GM20431 (cell line): Measurements from ENCODE around the gene PCLO.

Source experiments
- in situ Hi-C: fragments of 300-500 bp; cut with MseI, MboI; formaldehyde crosslinking; loops from one replicate; pipeline ENCODE4 v1.15.0; 2020; ENCODE audit warnings: low sequenced_read_pairs; ENCODE audit not compliant: unreplicated experiment

The PCLO gene

DNA sequence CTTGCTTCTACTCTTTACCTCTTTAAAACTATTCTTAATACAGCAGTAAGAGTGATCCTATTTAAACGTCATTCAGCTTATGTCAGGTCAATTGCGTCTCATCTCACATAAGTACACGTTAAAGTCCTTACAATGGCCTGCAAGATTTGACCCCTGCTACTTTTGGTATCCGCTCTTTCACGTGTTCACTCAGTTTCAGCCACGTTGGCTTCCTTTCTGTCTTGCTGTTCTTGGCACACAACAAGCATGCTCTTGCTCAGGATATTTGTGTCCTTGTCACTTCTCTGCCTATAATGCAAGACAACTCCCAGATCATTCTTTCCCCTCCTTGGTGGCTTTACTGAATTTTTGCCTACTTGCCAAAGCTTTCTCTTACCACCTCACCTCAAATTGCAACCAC, 296.8 kb downstream of the PCLO start:
- in situ Hi-C loops = no loop called here

DNA sequence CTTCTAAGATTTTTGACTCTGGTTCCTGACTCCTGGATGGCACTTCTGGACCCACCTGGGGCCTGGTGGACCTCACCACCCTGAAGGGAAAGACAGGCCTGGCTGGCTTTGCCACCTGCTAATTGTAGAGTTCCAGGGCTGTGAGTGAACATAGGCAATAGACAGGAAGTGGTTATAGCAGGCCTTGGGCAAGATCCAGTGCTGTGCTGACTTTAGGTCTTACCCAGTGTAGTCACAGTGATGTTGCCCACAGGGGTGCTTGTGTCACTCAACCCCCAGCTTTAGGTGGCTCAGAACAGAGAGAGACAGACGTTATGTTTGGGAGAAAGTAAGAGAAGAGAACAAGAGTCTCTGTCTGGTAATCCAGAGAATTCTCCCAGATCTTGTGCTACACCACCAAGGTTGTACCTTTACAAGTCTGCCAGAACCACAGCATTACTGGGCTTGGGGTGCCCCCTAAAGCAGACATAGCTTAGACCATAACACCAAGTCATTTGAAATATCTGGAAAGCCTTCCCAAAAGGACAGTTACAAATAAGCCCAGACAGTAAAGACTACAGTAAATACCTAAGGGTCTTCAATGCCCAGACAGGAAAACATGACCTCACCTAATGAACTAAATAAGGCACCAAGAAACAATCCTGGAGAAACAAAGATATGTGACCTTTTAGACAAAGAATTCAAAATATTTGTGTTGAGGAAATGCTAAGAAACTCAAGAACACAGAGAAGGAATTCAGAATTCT, 303.4 kb downstream of the PCLO start:
- in situ Hi-C loops = no loop called here

- in situ Hi-C loops = no loop called here
These were observed 311.6 kb downstream of the PCLO start for GRCh38 chr7:82851121-82851520.

DNA sequence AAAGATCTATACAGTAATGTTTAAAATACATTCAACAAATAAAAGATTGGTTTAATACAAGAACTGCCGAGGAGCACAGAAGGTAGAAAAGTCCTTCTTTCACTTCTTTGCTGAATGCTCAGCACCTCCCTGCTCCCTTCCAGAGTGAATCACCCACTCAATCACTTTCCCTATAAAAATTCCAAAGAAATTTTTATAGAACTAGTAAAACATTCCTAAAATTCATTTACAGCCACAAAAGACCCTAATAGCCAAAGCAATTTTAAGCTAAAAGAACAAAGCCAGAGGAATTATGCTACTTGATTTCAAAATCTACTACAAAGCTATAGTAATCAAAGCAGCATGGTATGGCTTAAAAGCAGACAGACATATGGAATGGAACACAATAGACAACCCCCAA, 320.9 kb downstream of the PCLO start:
- in situ Hi-C loops = no loop called here

GRCh38 chr7:82840061-82840460, 322.6 kb downstream of the PCLO start:
- in situ Hi-C loops = no loop called here

DNA sequence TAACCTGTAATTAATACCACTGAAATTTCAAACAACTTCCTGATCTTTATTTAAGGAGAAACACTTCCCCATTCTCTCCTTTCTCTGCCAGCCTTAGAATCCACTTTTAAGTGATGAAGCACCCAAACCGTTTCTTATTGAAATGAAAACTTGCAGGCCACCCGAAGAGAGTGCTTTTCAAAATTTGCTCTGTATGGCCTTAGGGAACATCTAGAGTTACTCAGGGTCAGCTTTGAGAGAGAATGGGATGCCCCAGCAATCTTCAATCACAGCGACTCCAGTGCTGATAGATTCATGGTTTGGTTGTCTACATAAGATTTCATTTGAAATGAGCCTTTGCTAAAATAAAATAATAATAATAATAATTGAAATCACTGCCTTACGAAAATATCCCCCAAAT, 323.1 kb downstream of the PCLO start:
- in situ Hi-C loops = no loop called here

DNA sequence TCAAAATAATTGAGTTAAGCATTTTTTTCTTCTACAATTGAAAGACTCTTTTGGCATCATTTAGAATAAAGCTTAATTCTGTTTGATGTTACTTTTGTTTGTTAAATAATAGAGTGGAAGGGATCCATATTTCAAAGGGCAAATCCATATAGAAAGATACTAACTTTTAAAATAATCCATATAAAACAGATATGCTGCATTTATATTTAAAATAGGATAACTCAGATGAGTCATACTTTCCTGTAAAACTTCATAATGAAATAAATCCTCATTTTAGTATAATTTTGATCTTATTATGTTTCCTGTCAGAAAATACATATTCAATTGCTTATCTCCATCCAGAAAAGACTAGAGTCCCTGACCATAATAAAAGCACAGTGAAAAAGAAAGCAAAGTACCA, 323.6 kb downstream of the PCLO start:
- in situ Hi-C loops = no loop called here

GRCh38 chr7:82838314-82838713, 324.4 kb downstream of the PCLO start:
- in situ Hi-C loops = no loop called here

DNA sequence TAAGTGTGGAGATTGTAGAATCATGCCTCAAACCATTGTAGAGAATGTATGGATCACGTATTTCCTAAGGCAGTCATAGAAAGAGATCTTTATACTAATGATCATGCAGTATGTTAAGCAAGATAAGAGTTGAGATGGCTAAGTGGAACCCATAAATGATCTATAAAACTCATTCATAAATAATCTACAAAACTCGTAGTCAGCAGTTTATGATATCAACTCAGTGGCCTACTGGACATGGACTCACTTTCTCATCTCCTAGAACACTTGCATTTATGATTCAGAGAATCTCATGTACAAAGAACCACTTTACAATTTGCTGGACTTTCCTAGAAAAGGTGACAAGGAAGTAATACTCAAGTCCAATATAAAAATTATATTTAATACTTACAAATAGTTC, 339.6 kb downstream of the PCLO start:
- in situ Hi-C loops = no loop called here

GRCh38 chr7:82821037-82821436, 341.6 kb downstream of the PCLO start:
- in situ Hi-C loops = no loop called here

DNA sequence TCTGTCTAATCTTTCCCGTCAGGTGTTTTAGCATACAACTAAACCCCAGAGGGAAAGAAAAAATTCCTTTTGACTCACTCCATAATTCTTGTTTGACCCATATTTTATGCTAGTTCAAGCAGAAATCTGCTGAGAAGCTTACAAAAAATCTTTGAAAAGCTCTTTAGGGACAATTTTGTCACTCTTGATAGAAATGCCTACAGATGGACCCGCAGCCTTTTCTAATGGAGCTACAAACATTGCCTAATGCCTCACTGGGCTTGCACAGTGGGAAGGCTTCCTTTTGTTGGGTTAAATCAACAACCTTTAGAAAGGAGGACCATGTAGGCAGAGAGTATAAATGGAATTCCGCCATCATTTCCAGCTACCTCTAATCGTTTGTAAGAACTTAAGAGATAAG, 344.5 kb downstream of the PCLO start:
- in situ Hi-C loops = no loop called here

GRCh38 chr7:82816272-82816671, 346.4 kb downstream of the PCLO start:
- in situ Hi-C loops = no loop called here

DNA sequence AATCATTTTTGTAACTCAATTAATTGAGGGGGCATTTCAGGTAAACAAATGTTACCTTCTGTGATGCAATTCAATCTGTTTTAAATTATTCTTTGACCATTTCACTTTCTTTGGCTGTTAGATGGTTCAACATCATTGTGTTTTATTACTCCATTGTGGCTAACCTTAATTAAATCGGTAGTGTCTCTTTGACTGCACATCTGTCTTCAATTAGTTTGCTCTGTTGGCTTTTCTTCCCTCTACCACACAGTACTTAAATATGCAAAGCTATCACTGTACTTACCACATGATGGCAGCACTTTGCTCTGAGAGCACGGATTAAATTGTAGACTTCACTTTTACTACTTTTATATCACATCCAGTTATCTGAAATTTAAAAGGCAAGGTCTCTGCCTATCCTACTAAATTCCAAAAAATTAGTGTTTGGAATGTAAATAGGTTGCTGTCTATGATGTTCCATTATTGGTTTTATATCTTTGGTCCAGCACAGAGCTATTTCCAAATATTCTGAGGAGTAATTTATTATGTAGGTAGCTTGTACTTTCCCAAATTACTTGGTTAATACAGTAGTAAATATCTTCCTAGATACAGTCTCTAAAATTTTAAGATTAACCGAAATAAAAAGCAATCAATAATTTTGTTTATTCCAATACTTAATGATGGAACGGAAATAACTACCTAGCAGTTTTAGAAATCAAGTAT, 352.0 kb downstream of the PCLO start:
- in situ Hi-C loops = no loop called here

GRCh38 chr7:82808633-82809032, 354.1 kb downstream of the PCLO start:
- in situ Hi-C loops = no loop called here

DNA sequence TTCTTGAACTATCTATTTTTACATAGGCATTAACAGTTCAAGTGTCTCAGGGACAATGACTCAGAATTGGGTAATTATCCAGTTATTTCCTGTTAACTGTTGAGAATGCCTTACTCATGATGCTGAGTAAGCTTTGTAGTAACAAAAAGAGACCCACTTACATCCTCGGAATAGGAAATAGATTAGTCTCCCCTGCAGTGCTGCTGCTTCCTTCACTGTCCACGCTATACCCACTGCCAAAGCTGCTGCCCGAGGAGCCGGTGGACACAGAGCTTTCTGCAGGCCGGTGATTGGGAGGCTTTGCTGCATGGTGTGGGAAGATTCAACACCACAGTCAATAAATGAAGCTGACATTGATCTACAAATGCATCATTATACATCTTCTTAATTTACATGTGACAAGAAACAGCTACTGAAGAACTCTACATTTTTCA, 357.1 kb downstream of the PCLO start:
- in situ Hi-C loops = no loop called here

DNA sequence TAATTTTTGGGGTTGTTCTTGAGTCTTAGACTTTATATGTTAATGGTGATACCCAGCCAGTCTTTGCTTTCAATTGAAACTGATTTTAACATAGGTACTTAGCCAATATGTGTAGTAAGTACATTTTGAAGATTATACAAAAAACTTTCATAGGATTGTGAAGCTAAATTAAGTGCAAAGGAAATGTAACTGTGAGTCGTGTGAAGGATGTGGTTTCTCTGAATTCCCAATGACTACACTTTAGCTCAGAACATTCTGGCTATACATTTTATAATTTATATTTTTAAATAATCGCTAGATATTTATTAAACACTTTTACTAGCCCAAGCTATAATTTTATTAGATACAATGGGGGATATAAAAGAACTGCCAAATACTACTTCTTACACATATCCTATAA, 359.3 kb downstream of the PCLO start:
- in situ Hi-C loops = no loop called here

DNA sequence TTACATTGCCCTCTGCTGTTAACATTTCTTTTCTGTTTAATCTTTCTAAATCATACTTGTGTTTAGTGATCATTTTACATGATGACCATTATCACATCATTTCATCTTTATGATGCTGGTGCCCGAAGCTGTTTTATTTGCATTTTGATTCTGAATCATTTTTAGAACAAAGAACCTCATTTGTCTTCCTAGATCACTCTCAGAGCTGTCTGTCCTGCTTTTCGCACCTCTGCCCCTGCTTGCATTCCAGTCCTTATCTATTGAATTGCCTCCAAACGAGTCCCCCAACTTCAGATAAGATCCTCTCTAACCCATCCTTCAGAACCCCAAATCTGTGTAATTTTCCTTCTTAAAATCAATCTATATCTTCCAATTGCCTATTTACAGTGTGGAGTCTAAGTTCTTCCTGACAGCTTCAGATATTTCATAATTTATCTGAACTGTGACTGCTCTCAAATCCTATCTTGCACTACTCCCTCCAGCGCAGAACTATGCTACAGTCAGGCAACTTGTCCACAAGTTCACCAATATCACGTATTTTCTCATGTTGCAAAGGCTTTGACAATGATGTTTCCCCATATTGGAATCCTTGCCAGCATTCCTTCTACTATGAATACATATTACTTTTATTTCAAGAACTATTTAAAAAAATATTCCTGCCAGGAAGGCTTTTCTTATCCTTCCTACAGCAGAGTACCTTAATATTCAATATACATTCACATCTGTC, 372.6 kb downstream of the PCLO start:
- in situ Hi-C loops = no loop called here

GRCh38 chr7:82778021-82778420, 384.7 kb downstream of the PCLO start:
- in situ Hi-C loops = no loop called here

DNA sequence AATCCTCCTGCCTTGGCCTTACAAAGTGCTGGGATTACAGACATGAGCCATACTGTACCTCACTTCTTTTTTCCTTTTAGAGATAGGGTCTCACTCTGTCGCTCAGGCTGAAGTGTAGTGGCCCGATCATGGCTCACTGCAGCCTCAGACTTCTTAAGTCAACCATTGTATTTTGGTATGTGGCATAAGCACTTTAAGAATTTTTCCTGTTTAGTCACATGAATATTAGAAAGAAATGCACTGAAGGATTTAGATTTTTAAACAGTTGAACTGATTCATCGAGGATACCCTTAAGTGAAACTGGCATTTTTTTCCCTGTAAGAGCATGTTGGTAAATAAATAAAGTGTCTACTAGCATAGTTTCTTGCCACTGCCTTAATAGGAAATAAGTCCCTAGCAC, 399.8 kb downstream of the PCLO start:
- in situ Hi-C loops = no loop called here

DNA sequence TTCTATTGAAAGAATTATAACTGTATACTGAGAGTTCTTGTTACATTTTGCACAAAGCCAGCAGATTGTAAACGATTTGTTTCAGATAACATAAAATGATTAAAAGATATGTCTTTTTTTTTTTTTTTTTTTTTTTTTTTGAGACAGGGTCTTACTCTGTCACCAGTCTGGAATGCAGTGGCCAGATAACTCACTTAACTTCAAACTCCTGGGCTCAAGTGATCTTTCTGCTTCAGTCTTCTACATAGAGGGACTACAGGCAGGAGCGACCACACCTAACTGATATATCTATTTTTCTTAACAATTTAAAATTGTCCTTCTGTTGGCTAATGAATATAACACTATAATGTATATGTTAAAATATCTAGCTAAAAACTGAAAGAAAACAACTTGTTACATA, 401.9 kb downstream of the PCLO start:
- in situ Hi-C loops = no loop called here

- in situ Hi-C loops = no loop called here
These were observed 402.6 kb downstream of the PCLO start for GRCh38 chr7:82760074-82760473.
